Activated CD8-positive, alpha-beta memory T cell treated with anti-CD3 and anti-CD28 coated beads, Interleukin-2, amount 50 U/mL, for 1 hour (primary cell): ENCODE data around the gene HSPH1.

Experiments
- DNase-seq: peaks from one replicate; pipeline ENCODE4 v3.0.0-alpha.2; 2020; ENCODE audit errors: extremely low read depth

Gene HSPH1

GRCh38 chr13:31161557-31162150 lies at the start of gene HSPH1:
Gene HSPH1, minus strand, starts transcription at chr13:31161904. Its CDS starts 322 bp downstream, at chr13:31161582.
- DNase-seq, result peak; percentile 98

- DNase-seq, result no peak
Observed at GRCh38 chr13:31209841-31210210, 48.1 kb upstream of the HSPH1 start.

- DNase-seq, result no peak
Observed at GRCh38 chr13:31209172-31209840, 47.6 kb upstream of the HSPH1 start.

GRCh38 chr13:31208559-31209122 lies 46.9 kb upstream of the HSPH1 start:
- DNase-seq, result no peak

- no peak for DNase-seq
Observed at GRCh38 chr13:31207661-31208552, 46.2 kb upstream of the HSPH1 start.

- no peak for DNase-seq
Observed at GRCh38 chr13:31204592-31204991, 42.9 kb upstream of the HSPH1 start.

GRCh38 chr13:31201341-31202031 lies 39.8 kb upstream of the HSPH1 start:
- DNase-seq, result no peak

- no peak for DNase-seq
Observed at GRCh38 chr13:31200637-31200971, 38.9 kb upstream of the HSPH1 start.

GRCh38 chr13:31199849-31200636 lies 38.3 kb upstream of the HSPH1 start, which contains the start of gene B3GLCT:
Gene B3GLCT, plus strand, starts transcription at chr13:31199975. Its CDS starts 110 bp downstream, at chr13:31200085.
- DNase-seq, result peak; percentile 37

- DNase-seq, result peak; percentile 13
Observed at GRCh38 chr13:31199527-31199848, 37.8 kb upstream of the HSPH1 start.

- no peak for DNase-seq
Observed at GRCh38 chr13:31198519-31198918, 36.8 kb upstream of the HSPH1 start.

GRCh38 chr13:31196992-31197391 lies 35.3 kb upstream of the HSPH1 start:
- no peak for DNase-seq

- DNase-seq, result no peak
Observed at GRCh38 chr13:31195616-31196015, 33.9 kb upstream of the HSPH1 start.

- no peak for DNase-seq
Observed at GRCh38 chr13:31192306-31192705, 30.6 kb upstream of the HSPH1 start.

- no peak for DNase-seq
Observed at GRCh38 chr13:31191748-31192147, 30.0 kb upstream of the HSPH1 start.

- DNase-seq, result no peak
Observed at GRCh38 chr13:31184981-31185645, 23.4 kb upstream of the HSPH1 start.

GRCh38 chr13:31184451-31184850 lies 22.7 kb upstream of the HSPH1 start:
- no peak for DNase-seq

- no peak for DNase-seq
Observed at GRCh38 chr13:31182987-31183386, 21.3 kb upstream of the HSPH1 start.

GRCh38 chr13:31179754-31180153 lies 18.1 kb upstream of the HSPH1 start:
- no peak for DNase-seq

GRCh38 chr13:31179241-31179640 lies 17.5 kb upstream of the HSPH1 start:
- DNase-seq, result no peak
